ENCODE measurements around the gene FAM163A. TPM values are rescaled to one million over a fixed set of nuclear protein-coding genes. Genes with fewer than 3 reads are reported as not detected.

FAM163A gene
- total RNA-seq, 1 experiment from 2014 or later: 0.46 TPM

DNA sequence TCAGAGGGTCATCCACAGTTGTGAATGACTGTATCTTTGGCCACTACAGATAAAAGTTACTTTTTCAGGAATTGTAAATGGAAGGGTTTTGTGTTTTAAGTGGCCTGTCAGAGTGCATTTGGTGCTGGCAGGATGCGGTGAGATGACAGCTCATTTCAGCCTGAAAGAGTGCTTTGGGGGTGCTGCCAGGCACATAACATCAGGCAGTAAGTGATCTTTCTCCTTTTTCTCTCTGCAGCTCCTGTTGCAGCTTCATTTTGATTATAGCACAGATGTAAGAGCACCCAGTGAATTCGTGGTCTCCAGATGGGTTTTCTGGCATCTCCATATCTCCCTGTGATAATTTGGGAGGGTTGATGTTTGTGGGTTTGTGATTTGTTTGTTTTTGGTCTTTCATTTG lies 14.8 kb upstream of the FAM163A start:
- H2BK12ac ChIP-seq (ENCODE audit: insufficient read length, low read depth, low read length): no peak overlapping the region
- no peak overlapping the region for H3K23ac ChIP-seq (ENCODE audit: insufficient read length, low read depth, low read length)
- no peak overlapping the region for H3T11ph ChIP-seq (ENCODE audit: low read length)
- no peak overlapping the region for H3K56ac ChIP-seq (ENCODE audit: insufficient read length, low read depth, low read length)
- no peaks in the 10 kb centered on the region for H4K20me1 ChIP-seq (ENCODE audit: control insufficient read depth, insufficient read depth, insufficient read length)
- H3K14ac ChIP-seq (ENCODE audit: insufficient read depth, low read length): no peak overlapping the region
- H3K27ac ChIP-seq (ENCODE audit: insufficient read length, low read depth, low read length): no peak overlapping the region
- H3K18ac ChIP-seq (ENCODE audit: insufficient read length, low read depth, low read length): no peak overlapping the region
- H2BK5ac ChIP-seq (ENCODE audit: insufficient read length, low read length): no peak overlapping the region
- no peak overlapping the region for H2BK120ac ChIP-seq (ENCODE audit: low read depth, low read length, poor library complexity, severe bottlenecking)
- Mint-ChIP-seq H3K9me3 (no peaks in the 10 kb centered on the region), H3K36me3 (ENCODE audit: insufficient read depth in 1 of 3, low read depth in 3 of 3) (no peaks in the 10 kb centered on the region), H3K4me1 (peaks cover 0 to 8% of the 10 kb centered on the region in 2 experiments; a peak in 1 of 4 replicates), H3K27me3 (ENCODE audit: low read depth) (peaks cover 2% of the 10 kb centered on the region; the same call in 1 of the 2 replicates), H3K4me3 (no peak overlapping the region), H3K27ac (no peak overlapping the region; a peak in 1 of 7 replicates)
- no peak overlapping the region for H2BK15ac ChIP-seq (ENCODE audit: low read depth, low read length)
- H2AK5ac ChIP-seq (ENCODE audit: insufficient read length, low read length): no peak overlapping the region
- no peaks in the 10 kb centered on the region for H3K27me3 ChIP-seq (ENCODE audit: insufficient read depth, low read length)
- no peaks in the 10 kb centered on the region for H3K23me2 ChIP-seq (ENCODE audit: insufficient read length, low read depth, low read length, poor library complexity, severe bottlenecking)
- TF ChIP-seq, protein P1, sequence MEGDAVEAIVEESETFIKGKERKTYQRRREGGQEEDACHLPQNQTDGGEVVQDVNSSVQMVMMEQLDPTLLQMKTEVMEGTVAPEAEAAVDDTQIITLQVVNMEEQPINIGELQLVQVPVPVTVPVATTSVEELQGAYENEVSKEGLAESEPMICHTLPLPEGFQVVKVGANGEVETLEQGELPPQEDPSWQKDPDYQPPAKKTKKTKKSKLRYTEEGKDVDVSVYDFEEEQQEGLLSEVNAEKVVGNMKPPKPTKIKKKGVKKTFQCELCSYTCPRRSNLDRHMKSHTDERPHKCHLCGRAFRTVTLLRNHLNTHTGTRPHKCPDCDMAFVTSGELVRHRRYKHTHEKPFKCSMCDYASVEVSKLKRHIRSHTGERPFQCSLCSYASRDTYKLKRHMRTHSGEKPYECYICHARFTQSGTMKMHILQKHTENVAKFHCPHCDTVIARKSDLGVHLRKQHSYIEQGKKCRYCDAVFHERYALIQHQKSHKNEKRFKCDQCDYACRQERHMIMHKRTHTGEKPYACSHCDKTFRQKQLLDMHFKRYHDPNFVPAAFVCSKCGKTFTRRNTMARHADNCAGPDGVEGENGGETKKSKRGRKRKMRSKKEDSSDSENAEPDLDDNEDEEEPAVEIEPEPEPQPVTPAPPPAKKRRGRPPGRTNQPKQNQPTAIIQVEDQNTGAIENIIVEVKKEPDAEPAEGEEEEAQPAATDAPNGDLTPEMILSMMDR (conservative IDR thresholded peaks at IDR 0.05): no peak
- WGBS (ENCODE audit: extremely low coverage, insufficient read length, low lambda C conversion rate): no CpG with 5 or more reads among the region's 2 CpGs
- DNase-seq: no peak
- H2AFZ ChIP-seq (ENCODE audit: low read length): no peak overlapping the region
- H3K79me2 ChIP-seq (ENCODE audit: insufficient read depth, low read length): no peaks in the 10 kb centered on the region
- H3K9me3 ChIP-seq (ENCODE audit: control insufficient read depth, low read depth, low read length): no peaks in the 10 kb centered on the region
- no peak overlapping the region for H3K4me2 ChIP-seq (ENCODE audit: insufficient read depth, insufficient read length, low read length)
- H3K4me1 ChIP-seq (ENCODE audit: insufficient read depth, low read length): no peaks in the 10 kb centered on the region
- no peak overlapping the region for H4K5ac ChIP-seq (ENCODE audit: insufficient read length, low read depth, low read length)
- H3K9ac ChIP-seq (ENCODE audit: extremely low read depth, insufficient read length, low read length): no peak overlapping the region
- H2BK20ac ChIP-seq (ENCODE audit: low read depth, low read length, poor library complexity, severe bottlenecking): no peak overlapping the region
- no peaks in the 10 kb centered on the region for H3K79me1 ChIP-seq (ENCODE audit: insufficient read depth, low read depth, low read length, poor library complexity, severe bottlenecking)
- H4K8ac ChIP-seq (replicated peaks; ENCODE audit: insufficient read length, low read depth, low read length): no peak overlapping the region
- H4K91ac ChIP-seq (ENCODE audit: insufficient read length, low read depth, low read length): no peak overlapping the region
- H3K4ac ChIP-seq (ENCODE audit: low read depth, low read length): no peak overlapping the region

Data from H9 (cell line).